SU-DHL-6 (cell line): Measurements from ENCODE around the gene CCDC138.

Experiments used
- H2AFZ ChIP-seq: fragments of 200-600 bp; sonication (generic); 2 replicates; pipeline ENCODE4 v1.6.1; 2014; ENCODE audit warnings: low read depth, mild to moderate bottlenecking, moderate library complexity, mixed read lengths, antibody characterized with exemption, low read length; ENCODE audit not compliant: severe bottlenecking
- H3F3A ChIP-seq: fragments of 200-600 bp; shearing (Covaris generic); 2 replicates; pipeline ENCODE4 v1.6.0; 2016; ENCODE audit warnings: antibody characterized with exemption, mild to moderate bottlenecking; ENCODE audit not compliant: insufficient read depth
- H3K27ac ChIP-seq: fragments of 200-600 bp; sonication (generic); 2 replicates; pipeline ENCODE4 v1.5.1; 2016; ENCODE audit warnings: low read depth, mild to moderate bottlenecking, low read length, moderate library complexity, mixed read lengths
- H3K27me3 ChIP-seq: fragments of 200-600 bp; sonication (generic), shearing (Covaris generic); 2 replicates; pipeline ENCODE4 v1.6.0; 2014; ENCODE audit warnings: mild to moderate bottlenecking, low read length
- H3K36me3 ChIP-seq: fragments of 200-600 bp; sonication (generic); 2 replicates; pipeline ENCODE4 v1.6.1; 2014; ENCODE audit warnings: mild to moderate bottlenecking, low read length, mixed read lengths
- H3K4me2 ChIP-seq: fragments of 300-600, 200-600 bp; shearing (Covaris generic), sonication (generic); 2 replicates; pipeline ENCODE4 v1.6.0; 2014; ENCODE audit warnings: low read length, low read depth, mild to moderate bottlenecking; ENCODE audit not compliant: poor library complexity, severe bottlenecking
- H3K4me3 ChIP-seq: fragments of 200-600 bp; sonication (generic); 2 replicates; pipeline ENCODE4 v1.5.1; 2014; ENCODE audit warnings: antibody characterized with exemption, low read length, mild to moderate bottlenecking, mixed read lengths; ENCODE audit not compliant: insufficient read depth, poor library complexity, severe bottlenecking
- H3K79me2 ChIP-seq: fragments of 200-600 bp; sonication (generic); 2 replicates; pipeline ENCODE4 v1.6.1; 2014; ENCODE audit warnings: mild to moderate bottlenecking, low read length, moderate library complexity; ENCODE audit not compliant: insufficient read depth
- H3K9ac ChIP-seq: fragments of 200-600 bp; sonication (generic); 2 replicates; pipeline ENCODE4 v1.7.0; 2014; ENCODE audit warnings: mild to moderate bottlenecking, low read length
- H3K9me2 ChIP-seq: fragments of 200-600 bp; sonication (generic); replicated peaks from 2 replicates; pipeline ENCODE4 v1.6.1; 2014; ENCODE audit warnings: low read length; ENCODE audit not compliant: insufficient read depth
- H3K9me3 ChIP-seq: fragments of 200-600 bp; sonication (generic); 2 replicates; pipeline ENCODE4 v1.6.1; 2014; ENCODE audit warnings: low read length, mixed read lengths; ENCODE audit not compliant: insufficient read depth
- H4K20me1 ChIP-seq: fragments of 200-600 bp; sonication (generic); 2 replicates; pipeline ENCODE4 v1.6.1; 2014; ENCODE audit warnings: low read depth, mild to moderate bottlenecking, antibody characterized with exemption, low read length, moderate library complexity, mixed read lengths
- EZH2phosphoT487 ChIP-seq: fragments of 200-600 bp; sonication (generic), shearing (Covaris generic); conservative IDR thresholded peaks from 2 replicates; pipeline ENCODE4 v1.6.1; 2018; ENCODE audit warnings: mild to moderate bottlenecking, antibody characterized with exemption, low read length, moderate library complexity, mixed read lengths
- TF ChIP-seq, protein P1 (sequence below): fragments of 200-600 bp; sonication (generic); IDR thresholded peaks from one replicate; pipeline ENCODE4 v1.5.1; 2017; ENCODE audit warnings: antibody characterized with exemption, mild to moderate bottlenecking, low read length, moderate library complexity; ENCODE audit not compliant: insufficient read depth, poor library complexity, severe bottlenecking

Gene CCDC138

DNA sequence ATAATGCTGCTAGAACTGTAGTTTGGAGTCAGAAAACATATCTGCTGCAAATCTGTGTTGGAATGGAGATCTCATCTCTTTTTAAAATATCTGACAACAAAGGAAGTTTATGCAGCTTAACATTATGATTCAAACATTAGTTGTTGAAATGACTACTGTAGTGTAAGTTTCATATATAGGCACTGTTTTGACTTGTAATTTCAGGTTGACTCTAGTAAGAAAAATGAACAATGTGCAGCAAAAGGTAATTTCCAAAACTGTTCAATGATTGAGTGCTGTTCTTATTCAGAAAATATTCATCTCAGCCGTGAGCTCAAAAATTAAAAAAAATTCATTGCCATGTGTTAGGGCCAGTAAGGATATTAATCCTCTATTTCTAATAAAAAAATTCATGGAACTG, 48.5 kb downstream of the CCDC138 start:
- Histone ChIP-seq H2AFZ (no peak overlapping the region), H3K27me3 (no peaks in the 10 kb centered on the region), H3K79me2 (no peaks in the 10 kb centered on the region), H3K4me2 (no peak overlapping the region), H4K20me1 (no peaks in the 10 kb centered on the region), H3K4me3 (no peak overlapping the region), H3K9me2 (no peaks in the 10 kb centered on the region), H3K27ac (no peak overlapping the region), H3K36me3 (peaks cover 47% of the 10 kb centered on the region), H3F3A (no peaks in the 10 kb centered on the region), H3K9ac (no peak overlapping the region), H3K9me3 (no peaks in the 10 kb centered on the region)
- no peak for TF ChIP-seq EZH2phosphoT487
- TF ChIP-seq, protein P1, sequence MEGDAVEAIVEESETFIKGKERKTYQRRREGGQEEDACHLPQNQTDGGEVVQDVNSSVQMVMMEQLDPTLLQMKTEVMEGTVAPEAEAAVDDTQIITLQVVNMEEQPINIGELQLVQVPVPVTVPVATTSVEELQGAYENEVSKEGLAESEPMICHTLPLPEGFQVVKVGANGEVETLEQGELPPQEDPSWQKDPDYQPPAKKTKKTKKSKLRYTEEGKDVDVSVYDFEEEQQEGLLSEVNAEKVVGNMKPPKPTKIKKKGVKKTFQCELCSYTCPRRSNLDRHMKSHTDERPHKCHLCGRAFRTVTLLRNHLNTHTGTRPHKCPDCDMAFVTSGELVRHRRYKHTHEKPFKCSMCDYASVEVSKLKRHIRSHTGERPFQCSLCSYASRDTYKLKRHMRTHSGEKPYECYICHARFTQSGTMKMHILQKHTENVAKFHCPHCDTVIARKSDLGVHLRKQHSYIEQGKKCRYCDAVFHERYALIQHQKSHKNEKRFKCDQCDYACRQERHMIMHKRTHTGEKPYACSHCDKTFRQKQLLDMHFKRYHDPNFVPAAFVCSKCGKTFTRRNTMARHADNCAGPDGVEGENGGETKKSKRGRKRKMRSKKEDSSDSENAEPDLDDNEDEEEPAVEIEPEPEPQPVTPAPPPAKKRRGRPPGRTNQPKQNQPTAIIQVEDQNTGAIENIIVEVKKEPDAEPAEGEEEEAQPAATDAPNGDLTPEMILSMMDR: no peak

DNA sequence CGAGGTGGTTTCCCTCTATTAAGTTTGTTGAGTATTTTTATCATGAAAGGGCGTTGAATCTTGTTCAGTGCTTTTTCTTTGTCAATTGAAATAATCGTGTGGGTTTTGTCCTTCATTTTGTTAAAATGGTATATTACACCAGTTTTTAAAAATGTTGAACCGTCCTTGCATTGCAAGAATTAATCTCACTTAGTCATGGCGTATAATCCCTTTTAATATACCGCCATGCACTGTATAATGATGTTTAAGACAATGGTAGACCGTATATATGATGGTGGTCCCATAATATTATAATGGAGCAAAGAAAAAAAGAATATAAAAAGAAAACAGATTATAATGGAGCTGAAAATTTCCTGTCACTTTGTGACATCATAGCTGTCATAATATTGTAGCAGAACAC, 50.6 kb downstream of the CCDC138 start:
- Histone ChIP-seq H3K9me3 (no peaks in the 10 kb centered on the region), H3K27ac (no peak overlapping the region)

DNA sequence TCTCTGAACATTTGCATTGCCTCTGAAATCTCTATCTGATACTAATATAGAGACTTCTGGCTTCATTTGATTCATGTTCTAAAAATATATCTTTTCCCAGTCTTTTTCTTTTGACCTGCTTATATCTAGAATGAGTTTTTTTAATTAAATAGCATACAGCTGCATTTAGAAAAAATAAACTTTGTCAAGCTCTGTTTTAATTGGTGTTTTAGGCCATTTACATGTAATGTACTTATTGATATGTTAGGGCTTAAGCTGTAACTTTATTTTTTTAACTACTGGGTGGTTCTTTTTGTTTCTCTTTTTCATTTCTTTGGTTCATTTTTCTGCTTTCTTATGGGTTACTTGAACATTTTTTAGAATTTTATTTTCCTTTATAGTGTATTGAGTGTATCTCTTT, 54.9 kb downstream of the CCDC138 start:
- Histone ChIP-seq H3K36me3 (peaks cover 44% of the 10 kb centered on the region), H2AFZ (no peak overlapping the region), H3K27ac (no peak overlapping the region), H3F3A (no peaks in the 10 kb centered on the region), H3K9ac (no peak overlapping the region), H3K9me3 (no peaks in the 10 kb centered on the region), H3K4me2 (no peak overlapping the region), H4K20me1 (no peaks in the 10 kb centered on the region), H3K4me3 (no peak overlapping the region), H3K79me2 (peaks cover 15% of the 10 kb centered on the region), H3K9me2 (no peaks in the 10 kb centered on the region), H3K27me3 (no peaks in the 10 kb centered on the region)
- TF ChIP-seq EZH2phosphoT487: no peak

More for the DNA sequence above, 50.6 kb downstream of the CCDC138 start:
- H3K36me3 ChIP-seq: peaks cover 59% of the 10 kb centered on the region
- H3K9me2 ChIP-seq: no peaks in the 10 kb centered on the region
- H3K9ac ChIP-seq: no peak overlapping the region
- H3K79me2 ChIP-seq: peaks cover 8% of the 10 kb centered on the region; the same call in 1 of the 2 replicates
- H2AFZ ChIP-seq: no peak overlapping the region
- H3K4me2 ChIP-seq: no peak overlapping the region
- TF ChIP-seq EZH2phosphoT487: no peak
- TF ChIP-seq, protein P1: no peak
- H3F3A ChIP-seq: no peaks in the 10 kb centered on the region
- H3K4me3 ChIP-seq: no peak overlapping the region
- no peaks in the 10 kb centered on the region for H4K20me1 ChIP-seq
- no peaks in the 10 kb centered on the region for H3K27me3 ChIP-seq

DNA sequence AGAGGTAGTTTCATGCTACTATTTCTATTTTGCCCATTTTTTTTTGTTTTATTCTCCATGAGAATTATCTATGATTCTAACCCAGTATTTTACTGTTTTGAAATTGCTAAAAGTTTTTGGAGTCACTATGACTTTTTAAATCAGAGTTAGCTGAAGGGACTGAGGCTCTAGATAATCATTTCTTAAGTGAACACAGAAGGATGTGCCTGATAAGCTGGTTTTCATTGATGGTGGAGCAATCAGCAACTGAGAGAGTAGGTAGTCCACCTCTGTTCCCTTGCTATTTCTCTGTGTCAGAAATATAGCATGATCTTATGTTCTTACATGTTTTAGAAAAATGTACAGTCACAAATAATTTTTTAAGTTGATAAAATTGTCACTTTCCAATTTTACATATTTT, 59.4 kb downstream of the CCDC138 start:
- no peak for TF ChIP-seq EZH2phosphoT487
- TF ChIP-seq, protein P1: no peak

More for the DNA sequence above, 59.4 kb downstream of the CCDC138 start:
- Histone ChIP-seq H3F3A (no peaks in the 10 kb centered on the region), H3K4me3 (no peak overlapping the region), H4K20me1 (no peaks in the 10 kb centered on the region), H3K9me3 (no peaks in the 10 kb centered on the region), H2AFZ (no peak overlapping the region), H3K27ac (no peak overlapping the region), H3K27me3 (no peaks in the 10 kb centered on the region), H3K4me2 (no peak overlapping the region), H3K9me2 (no peaks in the 10 kb centered on the region), H3K9ac (no peak overlapping the region), H3K79me2 (peaks cover 15% of the 10 kb centered on the region), H3K36me3 (peaks cover 43% of the 10 kb centered on the region)
